Right lobe of liver (tissue), 6 donors: Measurements from ENCODE around the gene WBP2. TPM values are rescaled to one million over a fixed set of nuclear protein-coding genes. Genes with fewer than 3 reads are reported as not detected.

Experiments
- ATAC-seq, 4 donors: fragments of 200-7000 bp; cut with Tn5 transposase; one replicate each; pipeline ENCODE4 v1.9.1; 2020; ENCODE audit warnings: mild to moderate bottlenecking in 4 of 4, moderate library complexity in 4 of 4
- DNase-seq, 3 donors: peaks; one replicate each; pipeline ENCODE4 v3.0.0-alpha.2; 2020
- H3K27ac ChIP-seq, 3 donors: fragments of 200-600 bp; one replicate each; pipeline ENCODE4 v1.8.0; 2022
- H3K27me3 ChIP-seq, 2 donors: fragments of 200-600 bp; one replicate each; pipeline ENCODE4 v1.8.0; 2022
- H3K36me3 ChIP-seq, 4 donors: fragments of 200-600 bp; sonication (generic) in 1 of 4; one replicate each; pipeline versions ENCODE4 v1.5.1 to v1.8.0; 2017 to 2022; ENCODE audit warnings: control low read depth in 1 of 4
- H3K4me1 ChIP-seq, 4 donors: fragments of 200-600 bp; sonication (generic) in 1 of 4; one replicate each; pipeline versions ENCODE4 v1.5.1 to v1.8.0; 2017 to 2022; ENCODE audit warnings: control low read depth in 1 of 4
- H3K4me3 ChIP-seq, 3 donors: fragments of 200-600 bp; one replicate each; pipeline ENCODE4 v1.8.0; 2022
- H3K9me3 ChIP-seq, 4 donors: fragments of 200-600 bp; sonication (generic) in 1 of 4; one replicate each; pipeline versions ENCODE4 v1.5.1 to v1.8.0; 2017 to 2022; ENCODE audit warnings: control low read depth in 1 of 4
- CTCF ChIP-seq, 4 donors: fragments of 200-600 bp in 3 of 4; fragments of 450-650 bp in 1 of 4; IDR thresholded peaks; one replicate each; pipeline versions ENCODE4 v1.5.1 to v1.8.0; 2016 to 2022; ENCODE audit warnings: antibody characterized with exemption in 4 of 4, mild to moderate bottlenecking in 2 of 4
- POLR2A ChIP-seq: fragments of 450-650 bp; IDR thresholded peaks from one replicate; pipeline ENCODE4 v1.6.1; 2017; ENCODE audit warnings: antibody characterized with exemption, mild to moderate bottlenecking
- WGBS: methylation state at CpG from one replicate; pipeline ENCODE4 v1.1.6; 2018; ENCODE audit warnings: low coverage, low lambda C conversion rate; ENCODE audit not compliant: insufficient coverage; ENCODE audit errors: missing lambda C conversion rate; 5-methylcytosine and 5-hydroxymethylcytosine counted together
- intact Hi-C, 2 donors: fragments of 100-400 bp; cut with DNase I; formaldehyde crosslinking; loops; one replicate each; pipeline versions ENCODE4 v1.11.2 to v1.14.1; 2022
- total RNA-seq, 6 experiments: library from RNA; depleted of rRNA in 2 of 6; stranded (reverse); fragments of >200 nt in 2 of 6; fragmentation: NEBNext Ultra II Directional in 3 of 6; extraction: Animal tissue kit (Norgen Biotek cat#: 25700) in 3 of 6; gene quantifications; one replicate each; pipeline versions ENCODE4 v1.1.0 to v1.2.4, GENCODE V29; 2016 to 2023
- donor health status: DM: no; HTN: yes; CAD: no.
- donor health status: DM: no; HTN: no; CAD: no.
- donor health status: DM: no; HTN: no; CAD: no.
- donor health status: DM: no; HTN: yes; CAD: no.
- donor health status: DM: no; HTN: yes; CAD: no.

The WBP2 gene
- total RNA-seq, 6 experiments from 2014 or later: 57.5 to 99.2 (median 68.7) TPM

- peak in 1 of 3 donors; percentile 43 for DNase-seq
- peaks cover 0 to 44% (median 15%) of the 10 kb centered on the region in 4 donors for H3K36me3 ChIP-seq
These were observed 35.5 kb downstream of the WBP2 start for GRCh38 chr17:75819678-75820077.

GRCh38 chr17:75819116-75819515, 36.0 kb downstream of the WBP2 start:
- WGBS: 87% methylated on average over 4 of the region's 7 CpGs
- Histone ChIP-seq H3K36me3 (peaks cover 0 to 40% (median 15%) of the 10 kb centered on the region in 4 donors), H3K4me1 (peaks cover 0 to 10% (median 0%) of the 10 kb centered on the region in 4 donors), H3K27ac (no peak overlapping the region), H3K27me3 (no peaks in the 10 kb centered on the region), H3K4me3 (no peak overlapping the region), H3K9me3 (no peaks in the 10 kb centered on the region)
- DNase-seq (peak in 1 of 3 donors; percentile 49), ATAC-seq (peak in 2 of 4 donors; percentile 34 to 43)
- TF ChIP-seq POLR2A (no peak), CTCF (IDR thresholded peaks at IDR 0.05) (peak in 1 of 4 donors; percentile 18)
- intact Hi-C loops: no loop called here

More at GRCh38 chr17:75819678-75820077, 35.5 kb downstream of the WBP2 start:
- WGBS: 97% methylated on average over 9 of the region's 16 CpGs
- intact Hi-C loops: loop anchor here in 1 of 2 donors (10.0 kb wide), 1 partner anchor 65 kb away; no protein-coding TSS in a partner anchor
- Histone ChIP-seq H3K27ac (no peak overlapping the region), H3K4me3 (no peak overlapping the region), H3K9me3 (no peaks in the 10 kb centered on the region), H3K27me3 (no peaks in the 10 kb centered on the region), H3K4me1 (peaks cover 0 to 10% (median 0%) of the 10 kb centered on the region in 4 donors)
- TF ChIP-seq CTCF (IDR thresholded peaks at IDR 0.05) (no peak), POLR2A (no peak)
- ATAC-seq: no peak

DNA sequence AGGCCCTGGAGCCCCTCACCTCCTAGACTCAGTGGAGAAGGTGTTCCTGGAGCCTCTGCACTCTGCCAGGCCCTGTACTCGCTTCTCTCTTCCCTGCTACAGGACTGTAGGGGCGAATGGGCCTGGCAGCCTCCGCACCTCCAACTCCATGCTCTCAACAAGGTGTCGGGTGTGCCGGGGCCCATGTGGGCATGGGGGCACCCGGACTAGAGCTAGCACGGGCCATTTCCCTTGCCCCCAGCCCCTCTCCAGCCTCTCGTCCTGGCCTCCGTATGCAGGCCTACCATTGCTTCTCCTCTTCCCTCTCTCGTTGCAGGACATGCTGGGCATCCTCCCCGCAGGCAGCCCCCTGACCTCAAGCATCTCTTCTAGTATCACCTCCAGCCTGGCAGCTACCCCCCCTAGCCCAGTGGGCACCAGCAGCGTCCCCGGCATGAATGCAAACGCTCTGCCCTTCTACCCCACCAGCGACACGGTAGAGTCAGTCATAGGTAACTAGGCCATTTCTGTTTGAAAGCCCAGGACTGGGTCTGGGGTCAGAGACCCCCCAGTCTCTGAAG, 36.7 kb downstream of the WBP2 start:
- ATAC-seq (no peak), DNase-seq (no peak)
- TF ChIP-seq CTCF (IDR thresholded peaks at IDR 0.05): no peak
- no peak overlapping the region for H3K4me3 ChIP-seq
- H3K4me1 ChIP-seq: peaks cover 0 to 10% (median 0%) of the 10 kb centered on the region in 4 donors
- no peak overlapping the region for H3K27ac ChIP-seq
- no peaks in the 10 kb centered on the region for H3K9me3 ChIP-seq
- 82% methylated on average over 3 of the region's 16 CpGs for WGBS
- H3K36me3 ChIP-seq: peaks cover 0 to 38% (median 16%) of the 10 kb centered on the region in 4 donors
- no peaks in the 10 kb centered on the region for H3K27me3 ChIP-seq
- intact Hi-C loops: no loop called here

GRCh38 chr17:75817571-75817970, 37.6 kb downstream of the WBP2 start:
- Histone ChIP-seq H3K36me3 (peaks cover 0 to 44% (median 23%) of the 10 kb centered on the region in 4 donors), H3K4me1 (peaks cover 0 to 6% (median 0%) of the 10 kb centered on the region in 4 donors), H3K27me3 (no peaks in the 10 kb centered on the region), H3K27ac (no peak overlapping the region), H3K4me3 (no peak overlapping the region), H3K9me3 (no peaks in the 10 kb centered on the region)
- intact Hi-C loops: no loop called here
- WGBS: 100% methylated on average over 1 of the region's 6 CpGs
- DNase-seq: no peak
- TF ChIP-seq POLR2A: no peak
- TF ChIP-seq CTCF (IDR thresholded peaks at IDR 0.05): no peak
- ATAC-seq: no peak
